Measurements from ENCODE around the gene SASH3. TPM values are rescaled to one million over a fixed set of nuclear protein-coding genes. Genes with fewer than 3 reads are reported as not detected.

Gene SASH3
- total and polyA plus RNA-seq, 5 experiments from 2014 or later = 100 to 187 (median 154) TPM

DNA sequence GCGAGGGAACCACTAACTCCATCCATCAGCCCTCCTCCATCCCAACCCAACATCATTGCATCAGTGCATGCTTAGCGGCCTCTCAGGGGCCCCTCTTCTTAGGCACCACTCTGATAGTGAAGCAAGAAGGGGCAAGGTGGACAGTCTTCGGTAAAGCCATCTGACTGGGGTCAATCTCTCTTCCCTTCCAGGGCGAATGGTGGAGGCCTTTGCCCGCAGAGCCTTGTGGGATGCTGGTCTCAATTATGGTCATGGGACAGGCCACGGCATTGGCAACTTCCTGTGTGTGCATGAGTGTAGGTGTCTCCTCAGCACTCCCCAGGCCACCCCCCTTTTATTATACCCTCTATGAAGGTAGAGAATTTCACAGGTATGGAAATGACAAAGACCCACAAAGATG is 18.8 kb upstream of the SASH3 start:
- Mint-ChIP-seq H3K4me1 (peaks cover 9 to 56% (median 44%) of the 10 kb centered on the region in 4 donors), H3K4me3 (no peak overlapping the region), H3K27me3 (no peaks in the 10 kb centered on the region), H3K36me3 (no peaks in the 10 kb centered on the region), H3K9me3 (no peaks in the 10 kb centered on the region), H3K27ac (peak overlapping the region in 1 of 10 donors; percentile 11)
- POLR2A ChIA-PET = interaction anchor here (1.0 to 18.2 kb wide), 4 partner anchors 8 to 82 kb away, joined by 3 to 382 read pairs (median 15); partner anchors contain the start of gene SASH3
- no peak for ATAC-seq
- DNase-seq = no peak

GRCh38 chrX:129761596-129761995 is 18.2 kb upstream of the SASH3 start:
- H3K4me1 Mint-ChIP-seq = peaks cover 10 to 56% (median 41%) of the 10 kb centered on the region in 4 donors
- H3K4me3 Mint-ChIP-seq = no peak overlapping the region
- no peaks in the 10 kb centered on the region for H3K9me3 Mint-ChIP-seq
- POLR2A ChIA-PET = interaction anchor here (0.9 to 18.2 kb wide), 4 partner anchors 10 to 83 kb away, joined by 3 to 382 read pairs (median 3); partner anchors contain the start of gene SASH3
- H3K27ac Mint-ChIP-seq = peak overlapping the region in 1 of 10 donors; percentile 27
- ATAC-seq = no peak
- H3K27me3 Mint-ChIP-seq = no peaks in the 10 kb centered on the region
- H3K36me3 Mint-ChIP-seq = no peaks in the 10 kb centered on the region
- no peak for DNase-seq

- ATAC-seq = no peak
- H3K9me3 Mint-ChIP-seq = no peaks in the 10 kb centered on the region
- POLR2A ChIA-PET = interaction anchor here (0.9 to 18.2 kb wide), 2 partner anchors 19 to 22 kb away, joined by 3 to 382 read pairs; partner anchors contain the start of gene SASH3
- DNase-seq = no peak
- H3K4me3 Mint-ChIP-seq = no peak overlapping the region
- H3K27me3 Mint-ChIP-seq = no peaks in the 10 kb centered on the region
- peaks cover 12 to 56% (median 42%) of the 10 kb centered on the region in 4 donors for H3K4me1 Mint-ChIP-seq
- H3K36me3 Mint-ChIP-seq = no peaks in the 10 kb centered on the region
- no peak overlapping the region for H3K27ac Mint-ChIP-seq
These were observed 17.3 kb upstream of the SASH3 start for GRCh38 chrX:129762448-129762847.

DNA sequence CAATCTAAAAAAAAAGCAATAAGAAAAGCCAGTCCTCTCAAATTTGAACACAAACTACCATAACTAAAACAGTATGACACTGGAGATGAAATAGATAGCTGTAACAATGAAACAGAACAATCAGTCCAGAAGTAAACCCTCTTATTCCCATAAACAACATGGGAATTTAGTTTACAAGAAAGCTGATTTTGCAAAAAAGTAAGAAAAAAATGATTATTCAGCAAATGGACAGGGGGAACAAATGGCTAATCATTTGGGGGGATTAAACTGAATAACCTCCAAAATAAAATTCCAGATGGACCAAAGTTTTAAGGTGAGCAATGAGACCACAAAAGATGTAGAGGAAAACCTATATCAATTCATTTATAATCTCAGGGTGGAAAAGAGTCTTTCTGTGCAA is 16.1 kb upstream of the SASH3 start:
- Mint-ChIP-seq H3K27me3 (no peaks in the 10 kb centered on the region), H3K36me3 (no peaks in the 10 kb centered on the region), H3K4me3 (no peak overlapping the region), H3K4me1 (peaks cover 17 to 56% (median 43%) of the 10 kb centered on the region in 4 donors), H3K9me3 (no peaks in the 10 kb centered on the region), H3K27ac (no peak overlapping the region)
- DNase-seq (no peak), ATAC-seq (no peak)
- POLR2A ChIA-PET = interaction anchor here (18.2 kb wide), 1 partner anchor 18 kb away, joined by 382 read pairs; the partner anchor contains the start of gene SASH3

- H3K27me3 Mint-ChIP-seq = peaks cover 0 to 2% (median 0%) of the 10 kb centered on the region in 5 donors
- peaks cover 18 to 69% (median 46%) of the 10 kb centered on the region in 4 donors for H3K4me1 Mint-ChIP-seq
- DNase-seq (no peak), ATAC-seq (no peak)
- H3K27ac Mint-ChIP-seq = peak overlapping the region in 9 of 10 donors; percentile 81 to 93 (median 91)
- H3K36me3 Mint-ChIP-seq = no peaks in the 10 kb centered on the region
- no peaks in the 10 kb centered on the region for H3K9me3 Mint-ChIP-seq
- POLR2A ChIA-PET = interaction anchor here (0.6 to 18.2 kb wide), 8 partner anchors 9 to 76 kb away, joined by 4 to 382 read pairs (median 6); partner anchors contain the start of gene SASH3
- H3K4me3 Mint-ChIP-seq = peak overlapping the region in 8 of 10 donors; percentile 17 to 80 (median 62)
These were observed 11.6 kb upstream of the SASH3 start for GRCh38 chrX:129768186-129768585.

- Mint-ChIP-seq H3K36me3 (no peaks in the 10 kb centered on the region), H3K4me1 (peaks cover 18 to 75% (median 52%) of the 10 kb centered on the region in 4 donors), H3K27me3 (peaks cover 0 to 2% (median 0%) of the 10 kb centered on the region in 5 donors), H3K27ac (peak overlapping the region; percentile 81 to 96 (median 91)), H3K9me3 (no peaks in the 10 kb centered on the region), H3K4me3 (peak overlapping the region; percentile 24 to 80 (median 62))
- POLR2A ChIA-PET = interaction anchor here (1.0 to 18.2 kb wide), 9 partner anchors 9 to 32 kb away, joined by 3 to 382 read pairs (median 6); partner anchors contain the start of gene SASH3
- ATAC-seq (no peak), DNase-seq (no peak)
These were observed 10.9 kb upstream of the SASH3 start for GRCh38 chrX:129768586-129769466.

DNA sequence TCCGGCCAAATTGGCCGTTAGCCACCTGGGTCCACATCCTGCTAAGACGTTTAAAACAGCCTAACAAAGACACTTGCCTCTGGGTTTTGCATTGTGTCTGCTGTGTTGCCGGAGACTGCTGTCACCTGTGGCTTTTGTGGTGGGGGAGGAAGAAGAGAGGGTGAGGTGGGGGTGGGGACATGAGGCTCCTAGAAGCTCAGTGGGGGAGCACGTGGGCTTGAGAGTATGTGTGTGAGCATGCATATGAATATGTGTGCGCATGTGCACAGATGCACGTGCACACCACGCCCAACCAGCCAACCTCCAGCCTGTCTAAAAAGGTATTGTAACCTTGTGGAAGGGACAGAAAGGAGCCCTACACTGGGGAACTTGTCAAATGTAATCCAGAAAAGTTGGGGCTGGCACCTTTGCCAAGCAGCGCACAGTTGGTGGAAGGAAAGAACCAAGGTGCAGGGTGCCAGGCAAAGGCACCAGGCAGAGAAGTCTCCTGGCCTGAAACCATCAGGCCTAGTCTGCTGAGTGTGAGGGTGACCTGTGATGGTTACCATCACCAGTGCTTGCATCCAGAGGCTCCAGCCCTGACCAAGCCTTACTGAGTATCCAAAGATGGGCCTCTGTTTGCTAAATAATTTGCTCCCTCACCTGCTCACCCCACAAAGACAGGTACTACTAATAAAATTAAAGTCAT is 10.1 kb upstream of the SASH3 start:
- ATAC-seq = peak; percentile 84 to 92
- H3K27me3 Mint-ChIP-seq = peaks cover 0 to 2% (median 0%) of the 10 kb centered on the region in 5 donors
- POLR2A ChIA-PET = interaction anchor here (1.0 to 18.2 kb wide), 7 partner anchors 10 to 33 kb away, joined by 3 to 382 read pairs (median 9); partner anchors contain the start of gene SASH3
- peak; percentile 35 to 92 (median 68) for DNase-seq
- peak overlapping the region; percentile 81 to 96 (median 91) for H3K27ac Mint-ChIP-seq
- H3K9me3 Mint-ChIP-seq = no peaks in the 10 kb centered on the region
- H3K36me3 Mint-ChIP-seq = no peaks in the 10 kb centered on the region
- peak overlapping the region; percentile 24 to 80 (median 62) for H3K4me3 Mint-ChIP-seq
- H3K4me1 Mint-ChIP-seq = peaks cover 18 to 83% (median 59%) of the 10 kb centered on the region in 4 donors

DNA sequence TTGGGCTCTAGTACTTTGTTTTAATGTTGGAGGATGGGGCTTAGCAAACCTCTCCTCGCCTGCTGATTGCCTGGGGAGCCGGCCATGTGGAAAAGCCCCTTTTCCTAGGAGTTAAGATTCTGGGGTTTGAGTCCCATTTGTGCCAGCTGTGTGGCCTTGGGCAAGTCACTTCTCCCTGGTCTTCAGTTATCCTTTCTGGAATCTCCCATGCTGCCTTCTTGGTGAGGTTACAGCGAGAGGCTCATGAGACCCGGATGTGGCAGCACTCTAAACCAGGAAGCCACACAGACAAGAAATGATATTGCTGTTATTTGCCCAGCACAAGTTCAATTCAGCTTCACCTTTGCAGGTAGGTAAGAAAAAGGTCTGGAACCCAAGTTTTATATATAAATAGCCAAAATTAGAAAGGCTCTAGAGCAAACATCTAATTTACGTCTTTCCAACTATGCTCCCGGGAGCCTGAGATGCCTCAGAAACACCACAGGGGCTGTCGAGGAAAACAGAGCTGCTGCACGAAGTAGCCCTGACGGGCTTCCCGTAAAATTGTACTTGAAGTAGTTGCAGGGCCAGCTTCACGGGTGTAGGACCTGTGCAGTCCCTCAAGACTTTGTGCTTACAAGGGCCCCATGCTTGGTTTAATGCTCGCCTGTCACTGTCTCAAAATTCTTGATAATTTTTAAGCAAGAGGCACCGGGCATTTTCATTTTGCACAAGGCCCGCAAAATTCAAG is 8.3 kb upstream of the SASH3 start:
- H3K4me1 Mint-ChIP-seq = peaks cover 25 to 91% (median 68%) of the 10 kb centered on the region in 4 donors
- H3K4me3 Mint-ChIP-seq = peak overlapping the region in 9 of 10 donors; percentile 16 to 75 (median 62)
- no peaks in the 10 kb centered on the region for H3K36me3 Mint-ChIP-seq
- peak; percentile 19 to 30 for ATAC-seq
- peak overlapping the region; percentile 86 to 95 (median 94) for H3K27ac Mint-ChIP-seq
- H3K9me3 Mint-ChIP-seq = no peaks in the 10 kb centered on the region
- POLR2A ChIA-PET = interaction anchor here (0.6 to 18.2 kb wide), 7 partner anchors 10 to 135 kb away, joined by 3 to 382 read pairs (median 5); partner anchors contain the start of genes SASH3 and UTP14A
- DNase-seq = peak in 3 of 10 donors; percentile 14 to 56 (median 51)
- H3K27me3 Mint-ChIP-seq = peaks cover 0 to 2% (median 0%) of the 10 kb centered on the region in 5 donors

- H3K9me3 Mint-ChIP-seq = no peaks in the 10 kb centered on the region
- H3K36me3 Mint-ChIP-seq = no peaks in the 10 kb centered on the region
- ATAC-seq = no peak
- DNase-seq = peak in 2 of 10 donors; percentile 41 to 66
- POLR2A ChIA-PET = interaction anchor here (0.7 to 18.2 kb wide), 5 partner anchors 9 to 71 kb away, joined by 4 to 382 read pairs (median 15); partner anchors contain the start of genes SASH3 and ZDHHC9
- peak overlapping the region in 9 of 10 donors; percentile 18 to 77 (median 66) for H3K4me3 Mint-ChIP-seq
- H3K27me3 Mint-ChIP-seq = peaks cover 0 to 2% (median 0%) of the 10 kb centered on the region in 5 donors
- peak overlapping the region; percentile 90 to 96 (median 94) for H3K27ac Mint-ChIP-seq
- H3K4me1 Mint-ChIP-seq = peaks cover 21 to 92% (median 73%) of the 10 kb centered on the region in 4 donors
These were observed 6.8 kb upstream of the SASH3 start for GRCh38 chrX:129772796-129773431.

DNA sequence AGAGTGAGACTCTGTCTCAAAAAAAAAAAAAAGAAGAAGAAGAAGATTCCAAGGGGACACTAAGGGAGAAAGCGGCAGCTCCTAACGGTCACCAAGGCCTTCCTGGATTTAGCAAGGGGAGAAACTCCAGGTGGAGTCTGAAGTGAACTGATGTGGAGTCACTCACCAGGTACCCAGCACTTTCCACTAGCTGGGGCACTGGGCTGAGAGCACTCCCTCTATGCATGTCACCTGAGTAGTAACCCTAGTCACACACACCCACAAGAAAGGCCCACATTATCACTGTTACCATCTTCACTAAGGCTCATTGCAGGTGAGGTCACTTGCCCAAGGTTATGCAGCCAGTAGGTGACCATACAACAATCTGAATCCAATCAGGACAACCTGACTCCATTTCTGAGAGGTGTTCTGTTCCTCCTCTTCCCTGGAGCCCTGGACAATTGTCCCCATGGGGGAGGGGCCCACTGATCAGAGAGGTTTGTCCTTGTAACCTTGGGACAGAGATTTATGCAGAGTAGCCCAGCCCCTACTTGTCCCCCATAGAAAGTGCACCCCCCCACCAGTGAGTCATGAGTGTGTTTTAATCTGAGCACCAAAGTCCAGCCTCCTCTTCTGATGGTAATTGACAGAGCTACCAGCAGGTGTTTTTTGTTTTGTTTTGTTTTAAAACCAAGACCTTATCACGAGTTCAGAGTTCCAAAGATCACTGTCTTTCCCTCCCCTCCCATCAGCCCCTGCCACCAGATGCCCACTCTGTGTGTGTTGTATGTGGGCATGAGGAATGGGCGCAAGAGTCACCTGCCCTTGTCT is 5.9 kb upstream of the SASH3 start:
- POLR2A ChIA-PET = interaction anchor here (0.9 to 18.2 kb wide), 4 partner anchors 7 to 70 kb away, joined by 5 to 382 read pairs (median 198); partner anchors contain the start of genes SASH3 and ZDHHC9
- Mint-ChIP-seq H3K36me3 (no peaks in the 10 kb centered on the region), H3K9me3 (no peaks in the 10 kb centered on the region), H3K4me1 (peaks cover 15 to 92% (median 69%) of the 10 kb centered on the region in 4 donors), H3K27ac (peak overlapping the region in 9 of 10 donors; percentile 73 to 96 (median 93)), H3K4me3 (peak overlapping the region in 6 of 10 donors; percentile 15 to 58 (median 28)), H3K27me3 (peaks cover 0 to 2% (median 0%) of the 10 kb centered on the region in 5 donors)
- ATAC-seq = no peak
- DNase-seq = no peak
